ENCODE data around the gene PLK5. TPM values are rescaled to one million over a fixed set of nuclear protein-coding genes. Genes with fewer than 3 reads are reported as not detected.
A peak's percentile ranks its signal among the peaks of the same experiment; 100 is the strongest.

PLK5 gene
- total and polyA plus RNA-seq, 2 experiments from 2014 or later: 0.87 to 1.2 TPM

- TF ChIP-seq CTCF (IDR thresholded peaks at IDR 0.05; ENCODE audit: low read depth, low read length): no peak
- Histone ChIP-seq H3K4me1 (ENCODE audit: low read depth) (peaks cover 8% of the 10 kb centered on the region), H3K27me3 (no peaks in the 10 kb centered on the region), H3K9me3 (ENCODE audit: low read depth) (no peaks in the 10 kb centered on the region), H3K4me3 (peak within 1 kb of the TSS; percentile 39), H3K27ac (peak within 1 kb of the TSS; percentile 58), H3K36me3 (no peaks in the 10 kb centered on the region)
- DNase-seq (ENCODE audit: low read depth in 1 of 2, low spot score in 1 of 2): no peak
These were observed 32.6 kb upstream of the PLK5 start, which contains the start of gene REEP6 for GRCh38 chr19:1491114-1491848. REEP6 (plus strand) TSS chr19:1491181; CDS start chr19:1491270, 89 bp downstream.

- no peaks in the 10 kb centered on the region for H3K9me3 ChIP-seq (ENCODE audit: low read depth)
- DNase-seq (ENCODE audit: low read depth in 1 of 2, low spot score in 1 of 2): no peak
- H3K36me3 ChIP-seq: no peaks in the 10 kb centered on the region
- H3K27me3 ChIP-seq: no peaks in the 10 kb centered on the region
- H3K4me1 ChIP-seq (ENCODE audit: low read depth): peaks cover 8% of the 10 kb centered on the region
- TF ChIP-seq CTCF (IDR thresholded peaks at IDR 0.05; ENCODE audit: low read depth, low read length): no peak
- H3K4me3 ChIP-seq: peak overlapping the region; percentile 34
- no peak overlapping the region for H3K27ac ChIP-seq
These were observed 32.1 kb upstream of the PLK5 start for GRCh38 chr19:1491849-1492170.

- Histone ChIP-seq H3K4me1 (ENCODE audit: low read depth) (peaks cover 8% of the 10 kb centered on the region), H3K36me3 (no peaks in the 10 kb centered on the region), H3K9me3 (ENCODE audit: low read depth) (no peaks in the 10 kb centered on the region), H3K4me3 (no peak overlapping the region), H3K27me3 (no peaks in the 10 kb centered on the region), H3K27ac (peak overlapping the region; percentile 53)
- no peak for DNase-seq (ENCODE audit: low read depth in 1 of 2, low spot score in 1 of 2)
- TF ChIP-seq CTCF (IDR thresholded peaks at IDR 0.05; ENCODE audit: low read depth, low read length): no peak
These were observed 31.3 kb upstream of the PLK5 start for GRCh38 chr19:1492474-1493006.

GRCh38 chr19:1494115-1494815 lies 29.6 kb upstream of the PLK5 start:
- no peak for DNase-seq (ENCODE audit: low read depth in 1 of 2, low spot score in 1 of 2)
- H3K27ac ChIP-seq: no peak overlapping the region
- peaks cover 8% of the 10 kb centered on the region for H3K4me1 ChIP-seq (ENCODE audit: low read depth)
- no peak overlapping the region for H3K4me3 ChIP-seq
- no peak for TF ChIP-seq CTCF (IDR thresholded peaks at IDR 0.05; ENCODE audit: low read depth, low read length)
- no peaks in the 10 kb centered on the region for H3K36me3 ChIP-seq
- no peaks in the 10 kb centered on the region for H3K9me3 ChIP-seq (ENCODE audit: low read depth)
- no peaks in the 10 kb centered on the region for H3K27me3 ChIP-seq

- Histone ChIP-seq H3K36me3 (no peaks in the 10 kb centered on the region), H3K27ac (no peak overlapping the region), H3K27me3 (no peaks in the 10 kb centered on the region), H3K4me1 (ENCODE audit: low read depth) (peaks cover 8% of the 10 kb centered on the region), H3K4me3 (no peak overlapping the region), H3K9me3 (ENCODE audit: low read depth) (no peaks in the 10 kb centered on the region)
- DNase-seq (ENCODE audit: low read depth in 1 of 2, low spot score in 1 of 2): no peak
- no peak for TF ChIP-seq CTCF (IDR thresholded peaks at IDR 0.05; ENCODE audit: low read depth, low read length)
These were observed 28.7 kb upstream of the PLK5 start for GRCh38 chr19:1495051-1495798.
